ENCODE measurements around the gene PPIA.

Gene PPIA

DNA sequence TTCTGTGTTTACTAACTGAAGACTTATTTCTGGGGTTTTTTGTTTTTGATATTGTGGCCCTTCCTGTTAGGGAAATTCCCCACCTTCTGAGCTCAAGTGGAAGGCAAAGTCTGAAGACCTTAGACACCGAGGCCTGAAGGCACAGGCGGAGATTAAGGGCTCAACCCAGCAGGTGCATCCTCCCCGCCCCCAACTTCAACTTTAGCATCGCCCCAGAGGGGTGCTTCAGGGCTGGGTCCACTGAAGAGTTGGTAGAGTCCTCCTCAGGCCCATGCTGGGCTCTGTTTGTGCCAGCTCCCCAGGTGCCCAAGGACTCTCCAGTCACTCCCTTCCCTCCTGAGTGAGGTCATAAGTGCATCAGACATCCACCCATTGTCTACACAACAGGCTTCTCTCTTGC, 9.4 kb upstream of the PPIA start:
- ChIA-PET POLR2A (no interaction called here), CTCF (interaction anchor here (0.8 to 1.4 kb wide), 4 partner anchors 11 to 65 kb away, joined by 3 to 8 read pairs (median 3); partner anchors contain the start of gene PPIA)
- DNase-seq (ENCODE audit: extremely low spot score): peak; percentile 70
- TF ChIP-seq, protein P1, sequence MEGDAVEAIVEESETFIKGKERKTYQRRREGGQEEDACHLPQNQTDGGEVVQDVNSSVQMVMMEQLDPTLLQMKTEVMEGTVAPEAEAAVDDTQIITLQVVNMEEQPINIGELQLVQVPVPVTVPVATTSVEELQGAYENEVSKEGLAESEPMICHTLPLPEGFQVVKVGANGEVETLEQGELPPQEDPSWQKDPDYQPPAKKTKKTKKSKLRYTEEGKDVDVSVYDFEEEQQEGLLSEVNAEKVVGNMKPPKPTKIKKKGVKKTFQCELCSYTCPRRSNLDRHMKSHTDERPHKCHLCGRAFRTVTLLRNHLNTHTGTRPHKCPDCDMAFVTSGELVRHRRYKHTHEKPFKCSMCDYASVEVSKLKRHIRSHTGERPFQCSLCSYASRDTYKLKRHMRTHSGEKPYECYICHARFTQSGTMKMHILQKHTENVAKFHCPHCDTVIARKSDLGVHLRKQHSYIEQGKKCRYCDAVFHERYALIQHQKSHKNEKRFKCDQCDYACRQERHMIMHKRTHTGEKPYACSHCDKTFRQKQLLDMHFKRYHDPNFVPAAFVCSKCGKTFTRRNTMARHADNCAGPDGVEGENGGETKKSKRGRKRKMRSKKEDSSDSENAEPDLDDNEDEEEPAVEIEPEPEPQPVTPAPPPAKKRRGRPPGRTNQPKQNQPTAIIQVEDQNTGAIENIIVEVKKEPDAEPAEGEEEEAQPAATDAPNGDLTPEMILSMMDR (IDR thresholded peaks at IDR 0.05; ENCODE audit: control extremely low read depth, extremely low read depth, low read depth, missing control alignments): no peak

DNA sequence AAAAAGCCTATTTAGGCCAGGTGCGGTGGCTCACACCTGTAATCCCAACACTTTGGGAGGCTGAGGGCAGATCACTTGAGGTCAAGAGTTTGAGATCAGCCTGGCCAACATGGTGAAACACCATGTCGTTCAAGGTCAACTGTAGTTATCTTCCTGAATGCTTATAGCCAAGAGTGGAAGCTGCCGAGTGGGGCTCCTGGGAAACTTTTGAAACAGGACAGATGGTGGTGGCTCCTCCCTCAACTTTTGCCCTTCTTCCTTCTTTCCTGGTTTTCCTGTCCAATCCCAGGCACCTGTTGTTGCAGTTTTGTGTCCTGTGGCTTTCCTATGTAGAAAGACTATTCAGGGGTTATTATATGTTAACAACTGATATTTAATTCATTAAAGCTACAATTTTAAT, 8.7 kb upstream of the PPIA start:
- DNase-seq (ENCODE audit: extremely low spot score): no peak
- CTCF ChIA-PET: interaction anchor here (0.8 to 1.4 kb wide), 4 partner anchors 12 to 205 kb away, joined by 3 read pairs; partner anchors contain the start of gene TMED4

DNA sequence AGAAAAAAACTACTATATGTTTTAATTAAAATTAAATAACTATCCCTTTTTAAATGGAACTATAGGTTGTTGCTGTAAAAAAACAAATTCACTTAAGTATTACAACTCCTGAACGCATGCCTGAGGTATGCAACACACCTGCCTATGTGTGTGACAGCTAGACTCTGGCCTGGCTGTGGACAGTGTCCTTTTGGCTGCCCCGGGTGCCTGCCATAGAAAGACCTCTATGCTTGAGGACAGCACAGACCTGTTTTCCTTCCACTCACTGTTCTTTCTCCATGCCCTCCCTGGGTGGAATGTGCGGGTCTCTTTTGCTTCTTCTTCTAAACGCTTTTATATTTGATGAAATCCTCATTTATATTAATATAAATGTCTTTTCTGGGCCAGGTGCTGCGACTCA, 6.5 kb upstream of the PPIA start:
- CTCF ChIA-PET: no interaction called here
- POLR2A ChIA-PET: no interaction called here
- TF ChIP-seq, protein P1 (IDR thresholded peaks at IDR 0.05; ENCODE audit: control extremely low read depth, extremely low read depth, low read depth, missing control alignments): no peak
- DNase-seq (ENCODE audit: extremely low spot score): no peak

More for the DNA sequence above, 8.7 kb upstream of the PPIA start:
- POLR2A ChIA-PET: no interaction called here
- TF ChIP-seq, protein P1 (IDR thresholded peaks at IDR 0.05; ENCODE audit: control extremely low read depth, extremely low read depth, low read depth, missing control alignments): no peak

DNA sequence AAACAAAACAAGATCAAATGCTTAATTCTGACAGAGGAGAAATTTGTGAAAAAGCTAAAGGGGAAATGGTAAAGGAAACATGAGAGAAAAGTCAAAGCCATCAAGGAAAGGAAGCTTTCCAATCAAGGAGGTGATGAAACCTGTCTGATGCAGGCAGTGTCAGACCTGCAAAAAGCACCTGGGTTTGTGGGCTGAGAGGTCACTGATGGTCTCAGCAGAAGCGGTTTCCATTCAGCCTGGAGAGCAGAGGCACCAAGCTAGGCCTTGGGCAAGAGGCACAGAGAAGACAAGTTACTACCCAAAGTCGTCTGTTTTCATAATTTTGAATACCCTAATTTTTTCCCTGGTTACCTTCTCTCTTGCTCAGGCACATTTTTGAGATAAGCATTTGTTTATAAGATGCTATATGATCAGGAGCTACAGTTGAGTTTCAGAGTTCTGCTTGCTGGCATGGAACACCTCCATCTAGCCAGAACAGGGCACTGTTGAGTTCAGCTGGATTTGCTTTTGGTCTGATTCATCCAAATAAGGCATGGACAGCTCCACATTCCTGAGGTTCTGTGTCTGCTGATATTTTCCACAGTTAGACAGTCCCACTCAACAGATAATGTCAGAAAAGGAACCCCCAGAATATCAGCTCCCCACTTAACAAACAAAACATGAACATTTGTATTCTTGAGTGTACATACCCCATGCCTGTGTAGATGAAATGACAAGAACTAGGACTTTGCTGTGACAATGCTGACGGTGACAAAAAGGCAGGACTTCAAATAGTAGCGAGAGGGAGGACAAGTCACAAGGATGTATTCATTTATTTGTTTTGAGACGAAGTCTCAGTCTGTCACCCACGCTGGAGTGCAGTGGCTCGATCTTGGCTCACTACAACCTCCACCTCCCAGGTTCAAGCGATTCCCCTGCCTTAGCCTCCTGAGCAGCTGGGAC, 4.9 kb upstream of the PPIA start:
- POLR2A ChIA-PET: interaction anchor here (0.6 kb wide), 1 partner anchor 9 kb away, joined by 6 read pairs; no protein-coding TSS in a partner anchor
- DNase-seq (ENCODE audit: extremely low spot score): peak; percentile 14
- CTCF ChIA-PET: no interaction called here
- TF ChIP-seq, protein P1 (IDR thresholded peaks at IDR 0.05; ENCODE audit: control extremely low read depth, extremely low read depth, low read depth, missing control alignments): no peak

DNA sequence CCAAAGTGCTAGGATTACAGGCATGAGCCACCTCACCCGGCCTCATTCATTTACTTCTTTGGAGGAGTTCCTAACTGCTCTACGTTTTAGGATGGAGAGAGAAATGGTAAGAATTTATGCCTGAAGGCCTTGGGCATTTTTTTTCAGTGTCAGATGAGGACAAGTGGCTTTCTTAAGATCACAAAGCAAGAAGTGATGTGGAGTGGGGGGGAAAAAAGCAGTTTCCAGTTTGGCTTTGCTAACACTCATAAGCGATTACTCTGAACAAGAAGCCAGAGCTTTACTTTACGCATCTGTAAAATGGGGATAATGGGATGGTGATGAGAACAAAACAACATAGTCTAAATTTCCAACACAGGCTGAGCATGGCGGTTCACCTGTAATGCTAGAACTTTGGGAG, 2.6 kb upstream of the PPIA start:
- no peak for DNase-seq (ENCODE audit: extremely low spot score)
- CTCF ChIA-PET: no interaction called here
- TF ChIP-seq, protein P1 (IDR thresholded peaks at IDR 0.05; ENCODE audit: control extremely low read depth, extremely low read depth, low read depth, missing control alignments): no peak
- POLR2A ChIA-PET: no interaction called here

DNA sequence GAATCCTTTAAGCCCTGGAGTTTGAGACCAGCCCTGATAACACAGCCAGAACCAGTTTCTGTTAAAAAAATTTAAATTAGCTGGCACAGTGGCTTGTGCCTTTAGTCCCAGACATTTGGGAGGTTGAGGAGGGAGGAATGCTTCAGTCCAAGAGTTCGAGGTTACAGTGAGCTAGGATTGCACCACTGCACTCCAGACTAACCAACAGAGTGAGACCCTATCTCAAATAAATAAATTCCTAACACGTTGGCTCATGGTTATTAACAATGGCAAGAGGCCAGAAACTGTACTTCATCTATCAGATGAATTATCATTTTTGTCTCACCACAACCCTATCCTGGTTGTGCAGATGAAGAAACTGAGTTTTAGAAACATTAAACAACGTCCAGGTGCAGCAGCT, 2.1 kb upstream of the PPIA start:
- ChIA-PET POLR2A (no interaction called here), CTCF (interaction anchor here (0.9 kb wide), 1 partner anchor 10 kb away, joined by 3 read pairs; no protein-coding TSS in a partner anchor)

More for the DNA sequence above, 2.1 kb upstream of the PPIA start:
- TF ChIP-seq, protein P1 (IDR thresholded peaks at IDR 0.05; ENCODE audit: control extremely low read depth, extremely low read depth, low read depth, missing control alignments): no peak
- no peak for DNase-seq (ENCODE audit: extremely low spot score)

Data from GM10248 (cell line).